Lung (tissue), 12 donors: ENCODE data around the gene EPHA7. TPM values are rescaled to one million over a fixed set of nuclear protein-coding genes. Genes with fewer than 3 reads are reported as not detected.

ENCODE experiments used
- ATAC-seq: fragments of 200-7000 bp; cut with Tn5 transposase; one replicate; pipeline ENCODE4 v1.9.1; 2020; ENCODE audit warnings: moderate number of reproducible peaks; ENCODE audit not compliant: insufficient read depth, low FRiP score
- DNase-seq, 3 donors: peaks; one replicate each; pipeline ENCODE4 v3.0.0-alpha.2; 2013 to 2017
- H3K27ac ChIP-seq, 2 donors: one replicate each; pipeline ENCODE4 v1.5.1; 2013; ENCODE audit warnings: mild to moderate bottlenecking in 2 of 2, moderate library complexity in 2 of 2, control low read depth in 1 of 2, inconsistent platforms in 1 of 2, low read depth in 1 of 2, low read length in 1 of 2
- H3K27me3 ChIP-seq, 3 donors: one replicate each; pipeline ENCODE4 v1.5.1; 2013; ENCODE audit warnings: low read length in 2 of 3; ENCODE audit not compliant: control insufficient read depth in 3 of 3, insufficient read depth in 3 of 3
- H3K36me3 ChIP-seq, 4 donors: one replicate each; pipeline ENCODE4 v1.5.1; 2013; ENCODE audit warnings: low read length in 4 of 4, mild to moderate bottlenecking in 1 of 4, moderate library complexity in 1 of 4; ENCODE audit not compliant: control insufficient read depth in 4 of 4, insufficient read depth in 4 of 4
- H3K4me1 ChIP-seq, 5 donors: one replicate each; pipeline ENCODE4 v1.5.1; 2013; ENCODE audit warnings: low read length in 5 of 5, mild to moderate bottlenecking in 2 of 5, moderate library complexity in 1 of 5; ENCODE audit not compliant: control insufficient read depth in 5 of 5, insufficient read depth in 5 of 5
- H3K4me3 ChIP-seq: one replicate; pipeline ENCODE4 v1.5.1; 2013; ENCODE audit warnings: mild to moderate bottlenecking, control low read depth, moderate library complexity
- H3K9ac ChIP-seq, 2 donors: one replicate each; pipeline ENCODE4 v1.5.1; 2013; ENCODE audit warnings: low read length in 2 of 2, control low read depth in 1 of 2; ENCODE audit not compliant: insufficient read depth in 1 of 2
- H3K9me3 ChIP-seq, 4 donors: one replicate each; pipeline ENCODE4 v1.5.1; 2013; ENCODE audit warnings: low read length in 3 of 4, mild to moderate bottlenecking in 1 of 4, moderate library complexity in 1 of 4; ENCODE audit not compliant: control insufficient read depth in 4 of 4, insufficient read depth in 3 of 4
- WGBS, 2 donors: extraction: QIAGEN DNeasy Blood & Tissue Kit; methylation state at CpG; one replicate each; pipeline ENCODE4 v1.1.7; 2013; 5-methylcytosine and 5-hydroxymethylcytosine counted together
- polyA plus RNA-seq, 2 donors: library from polyadenylated mRNA; stranded (reverse); fragments of 200-250 nt; gene quantifications; one replicate each; pipeline ENCODE4 v1.2.1, GENCODE V29; 2013
- total RNA-seq, 2 donors: library from RNA; depleted of rRNA in 1 of 2; stranded (reverse); fragments of >200 nt in 1 of 2; gene quantifications; one replicate each; pipeline ENCODE4 v1.2.1, GENCODE V29; 2014 to 2021
- TF ChIP-seq, protein P1 (sequence below): IDR thresholded peaks from 2 replicates; pipeline ENCODE4 v1.5.1; 2012; ENCODE audit warnings: mild to moderate bottlenecking; ENCODE audit errors: control extremely low read depth, extremely low read depth
- donor health status: control.
- donor health status: control.
- donor health status: Bipolar disorder and iron deficiency.
- donor health status: healthy.
- donor health status: DM: yes; HTN: yes; CAD: no.

The EPHA7 gene
- total and polyA plus RNA-seq, 4 donors, result 0.06 to 6.3 (median 0.62) TPM

DNA sequence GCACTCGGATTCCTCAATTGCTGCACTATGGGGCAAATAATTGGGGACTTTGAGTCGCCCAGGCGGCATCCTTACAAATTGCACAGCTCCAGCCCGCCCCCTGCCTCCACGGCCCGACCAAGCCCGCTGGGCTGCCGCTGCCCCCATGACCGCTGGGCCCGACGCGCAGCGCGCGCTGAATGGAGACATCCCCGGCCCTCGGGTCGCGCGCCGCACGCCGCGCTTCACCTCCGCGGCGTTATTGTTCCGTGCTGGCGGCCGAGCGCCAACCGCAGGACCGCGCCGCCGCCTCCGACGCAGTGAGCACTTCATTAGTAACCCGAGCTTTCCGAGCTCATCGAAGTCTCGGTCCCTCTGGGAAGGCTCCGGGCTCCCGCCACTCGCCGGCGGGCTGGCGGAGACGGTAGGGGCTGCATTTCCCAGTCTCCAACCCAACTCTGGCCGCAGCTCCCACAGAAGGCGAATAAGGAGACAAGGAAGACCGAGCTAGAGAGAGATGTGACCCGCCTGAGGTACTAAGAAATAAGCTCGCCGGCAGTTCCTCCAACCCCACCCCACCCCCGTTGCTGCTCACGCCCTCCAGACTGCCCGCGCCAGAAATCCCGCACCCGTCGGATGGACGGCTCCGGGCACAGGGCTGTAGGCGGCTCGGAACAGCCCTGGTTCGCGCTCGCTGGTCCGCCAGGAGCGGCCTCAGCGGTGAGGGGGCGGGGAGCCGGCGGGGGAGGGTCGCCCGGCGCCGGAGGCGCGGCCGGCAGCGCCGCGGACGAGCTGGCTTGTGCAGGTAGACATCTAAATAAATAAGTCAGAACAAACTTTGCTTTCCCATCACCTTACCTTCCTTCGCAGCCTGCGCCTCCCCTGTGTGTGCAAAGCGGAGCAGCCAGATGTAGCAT is 703 bp downstream of the EPHA7 start:
- 1 to 2% methylated on average over 89 of the region's 89 CpGs for WGBS, 2 donors
- Histone ChIP-seq H3K36me3 (no peaks in the 10 kb centered on the region), H3K27ac (peak overlapping the region in 1 of 2 donors; percentile 90), H3K9me3 (peaks cover 0 to 9% (median 0%) of the 10 kb centered on the region in 4 donors), H3K4me1 (peaks cover 0 to 16% (median 4%) of the 10 kb centered on the region in 5 donors), H3K9ac (peak overlapping the region in 1 of 2 donors; percentile 81), H3K27me3 (peaks cover 0 to 5% (median 0%) of the 10 kb centered on the region in 3 donors), H3K4me3 (peak overlapping the region; percentile 50)
- no peak for ATAC-seq
- TF ChIP-seq, protein P1, sequence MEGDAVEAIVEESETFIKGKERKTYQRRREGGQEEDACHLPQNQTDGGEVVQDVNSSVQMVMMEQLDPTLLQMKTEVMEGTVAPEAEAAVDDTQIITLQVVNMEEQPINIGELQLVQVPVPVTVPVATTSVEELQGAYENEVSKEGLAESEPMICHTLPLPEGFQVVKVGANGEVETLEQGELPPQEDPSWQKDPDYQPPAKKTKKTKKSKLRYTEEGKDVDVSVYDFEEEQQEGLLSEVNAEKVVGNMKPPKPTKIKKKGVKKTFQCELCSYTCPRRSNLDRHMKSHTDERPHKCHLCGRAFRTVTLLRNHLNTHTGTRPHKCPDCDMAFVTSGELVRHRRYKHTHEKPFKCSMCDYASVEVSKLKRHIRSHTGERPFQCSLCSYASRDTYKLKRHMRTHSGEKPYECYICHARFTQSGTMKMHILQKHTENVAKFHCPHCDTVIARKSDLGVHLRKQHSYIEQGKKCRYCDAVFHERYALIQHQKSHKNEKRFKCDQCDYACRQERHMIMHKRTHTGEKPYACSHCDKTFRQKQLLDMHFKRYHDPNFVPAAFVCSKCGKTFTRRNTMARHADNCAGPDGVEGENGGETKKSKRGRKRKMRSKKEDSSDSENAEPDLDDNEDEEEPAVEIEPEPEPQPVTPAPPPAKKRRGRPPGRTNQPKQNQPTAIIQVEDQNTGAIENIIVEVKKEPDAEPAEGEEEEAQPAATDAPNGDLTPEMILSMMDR, result no peak
- peak; percentile 74 to 79 (median 76) for DNase-seq

DNA sequence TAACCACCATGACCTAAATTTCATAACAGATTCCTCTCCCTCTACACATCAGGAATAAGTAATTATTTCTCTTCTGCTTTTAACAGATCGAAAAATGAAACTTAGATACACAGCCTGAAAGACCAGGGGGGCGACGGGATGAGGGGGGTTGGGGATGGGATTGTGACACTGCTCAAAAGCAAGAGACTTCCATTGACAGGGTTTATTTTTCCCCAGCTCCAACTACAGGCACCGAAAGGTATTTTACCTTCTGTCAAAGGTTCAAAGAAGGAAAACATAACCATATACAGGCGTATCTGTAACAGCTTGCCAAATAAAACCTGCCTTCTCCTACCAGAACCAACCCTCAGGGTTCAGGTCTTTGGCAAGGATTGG is 1.3 kb downstream of the EPHA7 start:
- DNase-seq (peak in 1 of 3 donors; percentile 53), ATAC-seq (no peak)
- Histone ChIP-seq H3K4me1 (peaks cover 0 to 16% (median 4%) of the 10 kb centered on the region in 5 donors), H3K36me3 (no peaks in the 10 kb centered on the region), H3K9ac (peak overlapping the region in 1 of 2 donors; percentile 81), H3K9me3 (peaks cover 0 to 9% (median 0%) of the 10 kb centered on the region in 4 donors), H3K4me3 (no peak overlapping the region), H3K27ac (peak overlapping the region in 1 of 2 donors; percentile 90), H3K27me3 (peaks cover 0 to 5% (median 0%) of the 10 kb centered on the region in 3 donors)
- TF ChIP-seq, protein P1, result no peak
- 2 to 3% methylated on average over 5 of the region's 5 CpGs for WGBS, 2 donors

DNA sequence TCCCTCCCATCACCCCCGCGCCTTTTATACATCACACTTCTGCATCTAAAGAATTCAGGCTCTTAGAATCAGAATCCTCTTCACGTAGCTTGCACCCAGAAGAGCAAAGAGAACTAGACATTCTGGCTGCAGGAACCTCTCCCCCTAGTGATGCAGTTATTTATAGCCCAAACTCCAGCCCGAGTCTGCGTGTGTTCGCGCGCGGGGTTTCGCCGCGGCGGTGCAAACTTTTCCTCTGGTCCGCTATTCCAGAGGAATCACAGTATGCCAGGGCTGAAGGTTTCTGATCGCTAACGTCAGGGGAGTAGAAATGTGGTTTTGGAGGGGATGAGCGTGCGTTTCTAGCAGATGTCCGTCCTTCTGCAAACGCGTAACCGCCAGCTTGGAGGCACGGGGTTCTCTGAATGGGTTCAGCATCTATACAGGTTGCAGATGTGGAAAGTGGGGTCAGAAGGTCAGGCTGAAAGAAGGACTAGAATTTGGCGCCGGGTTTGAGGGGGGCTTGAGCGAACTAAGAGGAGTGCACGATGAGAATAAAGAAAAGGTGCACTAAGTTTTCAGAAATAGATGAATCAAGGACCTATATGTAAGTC is 1.8 kb downstream of the EPHA7 start:
- H3K4me3 ChIP-seq, result peak overlapping the region; percentile 3
- peak; percentile 70 to 85 (median 84) for DNase-seq
- H3K9ac ChIP-seq, result peak overlapping the region in 1 of 2 donors; percentile 81
- peaks cover 0 to 9% (median 0%) of the 10 kb centered on the region in 4 donors for H3K9me3 ChIP-seq
- TF ChIP-seq, protein P1, result no peak
- peaks cover 0 to 16% (median 4%) of the 10 kb centered on the region in 5 donors for H3K4me1 ChIP-seq
- no peak for ATAC-seq
- peaks cover 0 to 5% (median 0%) of the 10 kb centered on the region in 3 donors for H3K27me3 ChIP-seq
- peak overlapping the region in 1 of 2 donors; percentile 80 for H3K27ac ChIP-seq
- no peaks in the 10 kb centered on the region for H3K36me3 ChIP-seq
- WGBS, 2 donors, result 1 to 2% methylated on average over 27 of the region's 27 CpGs
